H1 (cell line): Measurements from ENCODE around the gene RPTOR. TPM values are rescaled to one million over a fixed set of nuclear protein-coding genes. Genes with fewer than 3 reads are reported as not detected.

Source experiments
- CTCF ChIA-PET: fragments of 300-600 bp; sonication (Branson Sonifier 250); formaldehyde crosslinking; loops from one replicate; lab custom pipeline; 2021; ENCODE audit not compliant: partially characterized antibody; lab: Charles Lee
- POLR2A ChIA-PET: fragments of 300-600 bp; sonication (Branson Sonifier 250); formaldehyde crosslinking; loops from one replicate; lab custom pipeline; 2021; ENCODE audit warnings: inconsistent platforms; ENCODE audit not compliant: partially characterized antibody; lab: Charles Lee
- DNase-seq, 2 experiments: peaks; one replicate each; pipeline versions ENCODE4 v3.0.0 to v3.0.0-alpha.2; 2010 to 2022; ENCODE audit warnings: low spot score in 2 of 2, low read depth in 1 of 2, mixed read lengths in 1 of 2
- FAIRE-seq: peaks from 2 replicates; lab custom pipeline; 2011; peaks lifted over from hg19 to GRCh38; lab: Jason Lieb, UNC
- H2AFZ ChIP-seq: 2 replicates; pipeline ENCODE4 v1.8.1; 2012; ENCODE audit warnings: low read length, inconsistent platforms
- H2AK5ac ChIP-seq: 2 replicates; pipeline ENCODE4 v1.6.1; 2013; ENCODE audit warnings: low read depth, low read length
- H2BK120ac ChIP-seq: replicated peaks from 2 replicates; pipeline ENCODE3; 2013; ENCODE audit warnings: low read depth, low read length, inconsistent platforms
- H2BK12ac ChIP-seq: 2 replicates; pipeline ENCODE4 v1.6.1; 2013; ENCODE audit warnings: low read depth, low read length
- H2BK15ac ChIP-seq: 2 replicates; pipeline ENCODE4 v1.6.1; 2013; ENCODE audit warnings: low read length
- H2BK20ac ChIP-seq: 2 replicates; pipeline ENCODE4 v1.6.1; 2013; ENCODE audit warnings: low read length
- H2BK5ac ChIP-seq: 2 replicates; pipeline ENCODE4 v1.6.1; 2013; ENCODE audit warnings: low read depth, low read length
- H3K14ac ChIP-seq: 2 replicates; pipeline ENCODE4 v1.6.1; 2013; ENCODE audit warnings: inconsistent platforms; ENCODE audit not compliant: insufficient read length
- H3K18ac ChIP-seq: 2 replicates; pipeline ENCODE4 v1.6.1; 2013; ENCODE audit warnings: low read length; ENCODE audit errors: extremely low read depth
- H3K23ac ChIP-seq: 2 replicates; pipeline ENCODE4 v1.6.1; 2013; ENCODE audit warnings: inconsistent platforms; ENCODE audit not compliant: insufficient read length
- H3K23me2 ChIP-seq: 2 replicates; pipeline ENCODE4 v1.6.1; 2013; ENCODE audit warnings: low read depth, low read length
- H3K27ac ChIP-seq: 2 replicates; pipeline ENCODE4 v1.6.1; 2011; ENCODE audit warnings: low read depth, low read length, inconsistent platforms
- H3K27me3 ChIP-seq, 4 experiments: replicated peaks in 1 of 4; 1 replicate in 1 of 4; 2 replicates in 3 of 4; pipeline versions ENCODE4 v1.6.1 to v1.8.1; 2011 to 2013; ENCODE audit warnings: low read length in 3 of 4, mild to moderate bottlenecking in 3 of 4, inconsistent platforms in 2 of 4, mixed read lengths in 2 of 4, moderate library complexity in 1 of 4; ENCODE audit not compliant: control insufficient read depth in 3 of 4, insufficient read depth in 3 of 4; ENCODE audit errors: extremely low read depth in 1 of 4
- H3K36me3 ChIP-seq, 4 experiments: 2 replicates each; pipeline versions ENCODE4 v1.6.1 to v1.8.1; 2011 to 2013; ENCODE audit warnings: mild to moderate bottlenecking in 4 of 4, low read length in 3 of 4, moderate library complexity in 2 of 4, control low read depth in 1 of 4, inconsistent platforms in 1 of 4; ENCODE audit not compliant: insufficient read depth in 4 of 4, control insufficient read depth in 2 of 4
- H3K4ac ChIP-seq: replicated peaks from 2 replicates; pipeline ENCODE3; 2013; ENCODE audit warnings: low read length, low read depth, mixed read lengths, inconsistent platforms; ENCODE audit not compliant: insufficient read length
- H3K4me1 ChIP-seq, 4 experiments: replicated peaks in 1 of 4; 1 replicate in 1 of 4; 2 replicates in 3 of 4; pipeline versions ENCODE4 v1.6.1 to v1.8.1; 2011 to 2013; ENCODE audit warnings: low read length in 3 of 4, inconsistent platforms in 2 of 4, mixed read lengths in 1 of 4; ENCODE audit not compliant: insufficient read depth in 4 of 4, control insufficient read depth in 3 of 4
- H3K4me2 ChIP-seq, 2 experiments: 2 replicates each; pipeline versions ENCODE4 v1.6.1 to v1.8.1; 2011 to 2013; ENCODE audit warnings: low read depth in 2 of 2, low read length in 2 of 2, control low read depth in 1 of 2, inconsistent platforms in 1 of 2, mild to moderate bottlenecking in 1 of 2; ENCODE audit not compliant: insufficient read depth in 1 of 2
- H3K4me3 ChIP-seq, 4 experiments: fragments of 200-600, 300-600 bp in 1 of 4; sonication (generic), shearing (Covaris generic), sonication (Bioruptor Twin) in 1 of 4; 2 replicates each; pipeline versions ENCODE4 v1.5.1 to v1.8.1; 2011 to 2016; ENCODE audit warnings: low read length in 4 of 4, low read depth in 3 of 4, control low read depth in 2 of 4, inconsistent platforms in 2 of 4, mild to moderate bottlenecking in 2 of 4, mixed read lengths in 1 of 4, moderate library complexity in 1 of 4; ENCODE audit not compliant: insufficient read depth in 2 of 4; ENCODE audit errors: extremely low read depth in 1 of 4
- H3K56ac ChIP-seq: replicated peaks from 2 replicates; pipeline ENCODE3; 2013; ENCODE audit warnings: low read depth, mild to moderate bottlenecking, mixed read lengths, low read length, inconsistent platforms; ENCODE audit not compliant: insufficient read length
- H3K79me1 ChIP-seq: 2 replicates; pipeline ENCODE4 v1.6.1; 2013; ENCODE audit warnings: low read depth, low read length, control low read depth
- H3K79me2 ChIP-seq, 2 experiments: 2 replicates each; pipeline versions ENCODE4 v1.6.1 to v1.8.1; 2012 to 2013; ENCODE audit warnings: low read length in 2 of 2, mild to moderate bottlenecking in 2 of 2, inconsistent platforms in 1 of 2; ENCODE audit not compliant: insufficient read depth in 2 of 2, control insufficient read depth in 1 of 2
- H3K9ac ChIP-seq, 4 experiments: replicated peaks in 1 of 4; 1 replicate in 1 of 4; 2 replicates in 3 of 4; pipeline versions ENCODE4 v1.6.1 to v1.8.1; 2011 to 2013; ENCODE audit warnings: low read depth in 3 of 4, low read length in 3 of 4, control low read depth in 2 of 4, mild to moderate bottlenecking in 2 of 4, moderate library complexity in 2 of 4, inconsistent platforms in 1 of 4; ENCODE audit errors: extremely low read depth in 1 of 4
- H3K9me3 ChIP-seq, 2 experiments: 2 replicates each; pipeline versions ENCODE4 v1.6.1 to v1.8.1; 2012 to 2013; ENCODE audit warnings: mild to moderate bottlenecking in 2 of 2, moderate library complexity in 2 of 2, control low read depth in 1 of 2, inconsistent platforms in 1 of 2, low read depth in 1 of 2, low read length in 1 of 2, mixed read lengths in 1 of 2; ENCODE audit not compliant: insufficient read depth in 2 of 2
- H4K20me1 ChIP-seq, 2 experiments: replicated peaks in 1 of 2; 2 replicates each; pipeline versions ENCODE3 to v1.8.1; 2011 to 2013; ENCODE audit warnings: inconsistent platforms in 2 of 2, low read length in 2 of 2, mild to moderate bottlenecking in 1 of 2; ENCODE audit not compliant: insufficient read depth in 2 of 2, control insufficient read depth in 1 of 2
- H4K5ac ChIP-seq: 2 replicates; pipeline ENCODE4 v1.6.1; 2013; ENCODE audit warnings: low read length, low read depth, mixed read lengths, inconsistent platforms; ENCODE audit not compliant: insufficient read length
- H4K8ac ChIP-seq: 2 replicates; pipeline ENCODE4 v1.8.0; 2013; ENCODE audit warnings: mild to moderate bottlenecking, moderate library complexity, low read length, inconsistent platforms; ENCODE audit not compliant: insufficient read depth; ENCODE audit errors: extremely low read depth
- H4K91ac ChIP-seq: replicated peaks from 2 replicates; pipeline ENCODE3; 2013; ENCODE audit warnings: low read length, mixed read lengths, inconsistent platforms; ENCODE audit not compliant: insufficient read length
- ASH2L ChIP-seq: fragments of 200-600, 300-600 bp; sonication (generic); IDR thresholded peaks from one replicate; pipeline ENCODE4 v1.7.1; 2017; ENCODE audit warnings: low read length
- BACH1 ChIP-seq: IDR thresholded peaks from 2 replicates; pipeline ENCODE4 v1.6.1; 2012; ENCODE audit warnings: low read length, improper control_type of control experiment
- CREB1 ChIP-seq: IDR thresholded peaks from 2 replicates; pipeline ENCODE4 v1.6.1; 2012; ENCODE audit warnings: inconsistent platforms
- CTBP2 ChIP-seq: IDR thresholded peaks from 2 replicates; pipeline ENCODE4 v1.7.0; 2011; ENCODE audit warnings: borderline replicate concordance, mild to moderate bottlenecking, moderate library complexity, mixed read lengths, low read length; ENCODE audit not compliant: insufficient read depth, insufficient read length
- JUN ChIP-seq: IDR thresholded peaks from 2 replicates; pipeline ENCODE4 v1.6.1; 2011; ENCODE audit warnings: low read depth, mild to moderate bottlenecking, improper control_type of control experiment, low read length
- MAFK ChIP-seq: IDR thresholded peaks from 2 replicates; pipeline ENCODE4 v1.6.1; 2012; ENCODE audit warnings: low read depth, mild to moderate bottlenecking, improper control_type of control experiment, low read length
- MAX ChIP-seq: IDR thresholded peaks from 2 replicates; pipeline ENCODE4 v1.6.1; 2012; ENCODE audit warnings: inconsistent platforms
- POLR2A ChIP-seq, 2 experiments: IDR thresholded peaks; 1 replicate in 1 of 2; 2 replicates in 1 of 2; pipeline ENCODE4 v1.6.1; 2011; ENCODE audit warnings: low read depth in 2 of 2, low read length in 2 of 2, mild to moderate bottlenecking in 2 of 2; ENCODE audit errors: control extremely low read depth in 1 of 2
- POLR2AphosphoS5 ChIP-seq: IDR thresholded peaks from 2 replicates; pipeline ENCODE4 v1.6.1; 2011; ENCODE audit warnings: low read depth, low read length
- RNF2 ChIP-seq: fragments of 200-900, 300-1000 bp; sonication (generic); IDR thresholded peaks from 2 replicates; pipeline ENCODE4 v1.7.1; 2016; ENCODE audit warnings: borderline replicate concordance, low read depth, mild to moderate bottlenecking, antibody characterized with exemption, low read length; ENCODE audit not compliant: poor library complexity, severe bottlenecking; ENCODE audit errors: missing control alignments
- RXRA ChIP-seq: IDR thresholded peaks from 2 replicates; pipeline ENCODE4 v1.6.1; 2011; ENCODE audit warnings: low read depth, mild to moderate bottlenecking, low read length, moderate library complexity; ENCODE audit not compliant: insufficient read depth
- SP1 ChIP-seq: IDR thresholded peaks from 2 replicates; pipeline ENCODE4 v1.6.1; 2011; ENCODE audit warnings: low read depth, low read length
- SP2 ChIP-seq: IDR thresholded peaks from 2 replicates; pipeline ENCODE4 v1.6.1; 2012; ENCODE audit warnings: mild to moderate bottlenecking, low read length, inconsistent platforms
- TEAD4 ChIP-seq: IDR thresholded peaks from 2 replicates; pipeline ENCODE4 v1.6.1; 2012; ENCODE audit warnings: low read depth, low read length, inconsistent platforms, mixed read lengths
- WGBS, 2 experiments: shearing (Covaris generic) in 1 of 2; methylation state at CpG; one replicate each; pipeline versions ENCODE4 v1.1.6 to v1.1.7; 2013 to 2015; ENCODE audit warnings: low lambda C conversion rate in 2 of 2, mixed read lengths in 2 of 2, inconsistent platforms in 1 of 2, low coverage in 1 of 2, missing lambda C conversion rate in 1 of 2; ENCODE audit not compliant: insufficient replicate concordance in 2 of 2, insufficient coverage in 1 of 2, insufficient read length in 1 of 2; ENCODE audit errors: extremely low coverage in 1 of 2, missing lambda C conversion rate in 1 of 2; 5-methylcytosine and 5-hydroxymethylcytosine counted together
- polyA plus RNA-seq, 7 experiments: library from polyadenylated mRNA; depleted of rRNA in 3 of 7; stranded (reverse) in 5 of 7; unstranded in 2 of 7; fragments of >200 nt in 5 of 7; fragments of 200-250 nt in 2 of 7; gene quantifications; 1 replicate in 5 of 7; 2 replicates in 1 of 7; 4 replicates in 1 of 7; pipeline versions ENCODE4 v1.2.1 to v1.2.3, GENCODE V29; 2011 to 2013; ENCODE audit warnings: missing spikeins in 2 of 7, mixed read lengths in 2 of 7
- total RNA-seq: library from RNA; stranded (reverse); fragmentation: NEBNext Ultra II Directional; extraction: Animal tissue kit (Norgen Biotek cat#: 25700); gene quantifications from 2 replicates; pipeline ENCODE4 v1.2.1, GENCODE V29; 2021

Gene RPTOR
- total and polyA plus RNA-seq, 2 of the 8 experiments (the other 6 are each of a cell fraction or from before 2014, with no cell fraction given): 6.9 to 28.7 TPM

- CTCF ChIA-PET: interaction anchor here (0.6 to 1.7 kb wide), 8 partner anchors 13 to 132 kb away, joined by 3 to 7 read pairs (median 4); no protein-coding TSS in a partner anchor
- POLR2A ChIA-PET: interaction anchor here (2.1 kb wide), 1 partner anchor 15 kb away, joined by 5 read pairs; the partner anchor contains the start of gene RPTOR
- H2AFZ ChIP-seq: no peak overlapping the region
- H4K91ac ChIP-seq: no peak overlapping the region
- no peak overlapping the region for H3K27ac ChIP-seq
- H3K79me2 ChIP-seq: peaks cover 3 to 31% of the 10 kb centered on the region in 2 experiments; a peak in 3 of 4 replicates
- DNase-seq (no peak), FAIRE-seq (no peak)
- no peak overlapping the region for H2BK5ac ChIP-seq
- no peak overlapping the region for H3K4me3 ChIP-seq
- no peak overlapping the region for H4K5ac ChIP-seq
- TF ChIP-seq RXRA (no peak), POLR2AphosphoS5 (no peak), POLR2A (IDR thresholded peaks at IDR 0.05; ENCODE audit: control extremely low read depth in 1 of 2, low read depth in 2 of 2, low read length in 2 of 2) (no peak), TEAD4 (no peak), BACH1 (no peak), CREB1 (no peak), JUN (no peak), SP1 (no peak), SP2 (no peak), MAX (no peak), ASH2L (no peak), RNF2 (no peak), MAFK (no peak), CTBP2 (no peak)
- H2BK20ac ChIP-seq: no peak overlapping the region
- no peak overlapping the region for H3K18ac ChIP-seq
- 71% methylated on average over 6 of the region's 6 CpGs; no CpG with 5 or more reads in 1 of the 2 experiments for WGBS, 2 experiments
- no peaks in the 10 kb centered on the region for H3K23me2 ChIP-seq
- H3K9ac ChIP-seq: no peak overlapping the region
- H2BK15ac ChIP-seq: no peak overlapping the region
- H3K4me2 ChIP-seq: no peak overlapping the region
- H3K27me3 ChIP-seq: peaks cover 11 to 37% (median 28%) of the 10 kb centered on the region in 4 experiments
- H2BK12ac ChIP-seq: no peak overlapping the region
- H4K20me1 ChIP-seq: peaks cover 27 to 48% of the 10 kb centered on the region in 2 experiments
- no peaks in the 10 kb centered on the region for H3K36me3 ChIP-seq
- H2AK5ac ChIP-seq: no peak overlapping the region
- H2BK120ac ChIP-seq: no peak overlapping the region
- H3K79me1 ChIP-seq: peaks cover 8% of the 10 kb centered on the region
- no peak overlapping the region for H3K23ac ChIP-seq
- H4K8ac ChIP-seq: no peak overlapping the region
- H3K4ac ChIP-seq: no peak overlapping the region
- no peaks in the 10 kb centered on the region for H3K4me1 ChIP-seq
- no peak overlapping the region for H3K56ac ChIP-seq
- H3K9me3 ChIP-seq: no peaks in the 10 kb centered on the region
- H3K14ac ChIP-seq: no peak overlapping the region
Observed at GRCh38 chr17:80559825-80560251, 15.2 kb downstream of the RPTOR start.
